ENCODE data around the gene AQR. TPM values are rescaled to one million over a fixed set of nuclear protein-coding genes. Genes with fewer than 3 reads are reported as not detected.

The AQR gene
- total RNA-seq, 4 donors from 2014 or later, result 14.7 to 29.4 (median 23.4) TPM

GRCh38 chr15:34883633-34884032 is 85.9 kb downstream of the AQR start:
- peaks cover 8 to 100% (median 10%) of the 10 kb centered on the region in 3 donors for H3K36me3 ChIP-seq
- intact Hi-C loops (cut with DNase I), result no loop called here
- H3K4me3 ChIP-seq, result no peak overlapping the region
- TF ChIP-seq POLR2A (IDR thresholded peaks at IDR 0.05) (no peak), CTCF (IDR thresholded peaks at IDR 0.05) (no peak)
- WGBS, 2 donors, result 85 to 95% methylated on average over 2 of the region's 2 CpGs
- no peaks in the 10 kb centered on the region for H3K27me3 ChIP-seq
- H3K9me3 ChIP-seq, result no peaks in the 10 kb centered on the region
- no peaks in the 10 kb centered on the region for H3K4me1 ChIP-seq
- H3K27ac ChIP-seq, result no peak overlapping the region
- no peak for DNase-seq

DNA sequence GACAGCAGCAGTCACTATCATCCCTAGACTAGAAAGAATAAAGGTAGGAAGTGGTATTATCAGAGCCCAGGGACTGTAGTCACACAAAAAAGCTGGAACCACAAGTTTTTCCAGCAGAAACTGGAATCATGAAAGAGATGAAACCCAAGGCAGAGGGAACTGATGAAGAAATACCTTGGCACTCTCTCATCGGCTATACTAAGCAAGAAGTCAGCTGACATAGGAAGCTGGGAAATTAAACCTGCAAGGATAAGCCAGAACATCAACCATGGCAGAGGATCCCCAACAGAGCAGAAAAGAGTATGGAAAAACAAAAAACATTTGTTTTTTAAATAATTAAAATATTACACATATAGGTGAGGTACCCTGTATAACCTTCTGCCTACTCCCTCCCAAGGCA is 86.5 kb downstream of the AQR start:
- 80 to 83% methylated on average over 1 of the region's 1 CpG for WGBS, 2 donors
- H3K4me1 ChIP-seq, result no peaks in the 10 kb centered on the region
- TF ChIP-seq CTCF (IDR thresholded peaks at IDR 0.05), result no peak
- TF ChIP-seq POLR2A (IDR thresholded peaks at IDR 0.05), result no peak
- H3K36me3 ChIP-seq, result peaks cover 5 to 100% (median 7%) of the 10 kb centered on the region in 3 donors
- no peaks in the 10 kb centered on the region for H3K27me3 ChIP-seq
- H3K27ac ChIP-seq, result no peak overlapping the region
- DNase-seq, result no peak
- intact Hi-C loops (cut with DNase I), result no loop called here
- H3K4me3 ChIP-seq, result no peak overlapping the region
- H3K9me3 ChIP-seq, result no peaks in the 10 kb centered on the region

DNA sequence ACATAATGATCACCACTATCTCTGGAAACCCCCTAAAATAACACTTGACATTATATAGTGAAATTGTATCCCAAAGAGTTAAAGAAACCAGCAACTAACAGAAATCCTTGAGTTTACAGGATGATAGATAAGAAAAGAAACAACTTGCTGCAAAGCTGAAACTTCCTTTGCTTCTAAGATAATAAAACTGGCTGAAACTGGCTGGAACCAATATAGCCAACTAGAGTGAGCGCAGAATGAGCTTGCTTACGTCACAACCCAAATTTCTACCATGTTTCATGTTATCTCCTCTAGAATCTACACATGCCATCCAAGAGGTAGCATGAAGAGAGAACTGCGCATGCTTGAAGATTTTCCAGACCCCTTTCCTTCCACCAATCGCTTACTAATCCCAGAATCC is 90.4 kb downstream of the AQR start:
- Histone ChIP-seq H3K27me3 (no peaks in the 10 kb centered on the region), H3K4me3 (no peak overlapping the region), H3K4me1 (no peaks in the 10 kb centered on the region), H3K9me3 (no peaks in the 10 kb centered on the region), H3K36me3 (peaks cover 5 to 91% (median 11%) of the 10 kb centered on the region in 3 donors), H3K27ac (no peak overlapping the region)
- TF ChIP-seq POLR2A (IDR thresholded peaks at IDR 0.05), result no peak
- TF ChIP-seq CTCF (IDR thresholded peaks at IDR 0.05), result no peak
- intact Hi-C loops (cut with DNase I), result no loop called here
- DNase-seq, result no peak
- WGBS, 2 donors, result 80 to 87% methylated on average over 4 of the region's 4 CpGs

DNA sequence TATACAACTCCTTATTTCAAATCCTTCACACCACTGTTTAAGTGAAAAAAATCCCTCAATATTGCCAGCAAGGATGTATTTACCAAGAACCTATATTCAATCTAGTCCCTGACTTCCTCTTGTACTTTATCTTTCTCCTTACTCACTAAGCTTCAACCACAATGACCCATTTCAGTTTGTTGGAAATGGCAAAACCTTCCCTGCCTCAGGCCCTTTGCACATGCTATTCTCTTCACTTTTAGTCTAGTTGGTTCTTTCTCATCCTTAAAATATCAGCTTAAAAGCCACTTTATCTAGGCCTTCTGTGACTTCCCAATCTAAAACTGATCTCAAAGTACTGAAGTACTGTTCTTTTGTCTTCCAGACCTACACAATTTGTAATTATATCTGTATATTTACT is 92.9 kb downstream of the AQR start:
- Histone ChIP-seq H3K36me3 (peaks cover 0 to 91% (median 13%) of the 10 kb centered on the region in 3 donors), H3K4me1 (no peaks in the 10 kb centered on the region), H3K27ac (no peak overlapping the region), H3K27me3 (no peaks in the 10 kb centered on the region), H3K9me3 (no peaks in the 10 kb centered on the region), H3K4me3 (no peak overlapping the region)
- DNase-seq, result no peak
- TF ChIP-seq POLR2A (IDR thresholded peaks at IDR 0.05) (no peak), CTCF (IDR thresholded peaks at IDR 0.05) (no peak)
- intact Hi-C loops (cut with DNase I), result no loop called here

- H3K4me3 ChIP-seq, result no peak overlapping the region
- 91 to 100% methylated on average over 2 of the region's 2 CpGs for WGBS, 2 donors
- H3K27me3 ChIP-seq, result no peaks in the 10 kb centered on the region
- H3K27ac ChIP-seq, result no peak overlapping the region
- intact Hi-C loops (cut with DNase I), result no loop called here
- no peak for TF ChIP-seq CTCF (IDR thresholded peaks at IDR 0.05)
- no peak for TF ChIP-seq POLR2A (IDR thresholded peaks at IDR 0.05)
- no peaks in the 10 kb centered on the region for H3K4me1 ChIP-seq
- H3K36me3 ChIP-seq, result peaks cover 0 to 94% (median 6%) of the 10 kb centered on the region in 3 donors
- H3K9me3 ChIP-seq, result no peaks in the 10 kb centered on the region
- no peak for DNase-seq
Measured at GRCh38 chr15:34869110-34869509, 100.4 kb downstream of the AQR start.

Data from esophagus squamous epithelium (tissue), 5 donors.